NB4 (cell line): Measurements from ENCODE around the gene SLC6A19.

ENCODE experiments used
- CTCF ChIP-seq: IDR thresholded peaks from one replicate; pipeline ENCODE4 v1.5.1; 2012; ENCODE audit warnings: low read depth, low read length
- POLR2A ChIP-seq: IDR thresholded peaks from 2 replicates; pipeline ENCODE4 v1.6.1; 2011; ENCODE audit warnings: mild to moderate bottlenecking; ENCODE audit not compliant: insufficient read length; ENCODE audit errors: extremely low read depth
- TF ChIP-seq, protein P1 (sequence below): IDR thresholded peaks from 2 replicates; pipeline ENCODE4 v1.6.1; 2011; ENCODE audit warnings: low read depth, low read length

DNA sequence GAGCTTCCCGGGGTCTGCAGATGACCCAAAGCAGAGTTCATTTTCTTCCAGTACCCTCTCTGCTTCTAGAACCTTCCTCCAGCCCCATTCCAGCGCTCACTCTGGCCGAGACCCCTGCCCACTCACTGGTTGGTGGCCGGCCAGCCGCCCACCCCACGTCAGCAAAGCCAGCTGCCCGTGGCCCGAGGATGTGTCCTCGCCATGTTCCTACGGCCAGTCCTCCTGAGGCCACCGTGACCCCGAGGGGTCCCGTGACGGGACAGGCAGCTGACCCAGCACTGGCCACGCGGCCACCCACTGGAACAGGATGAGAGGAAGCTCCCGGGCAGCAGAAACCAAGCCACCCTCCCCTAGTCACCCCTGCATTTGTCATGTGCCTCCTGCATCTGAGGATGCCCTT is 39.1 kb upstream of the SLC6A19 start:
- TF ChIP-seq CTCF (no peak), POLR2A (no peak)
- TF ChIP-seq, protein P1, sequence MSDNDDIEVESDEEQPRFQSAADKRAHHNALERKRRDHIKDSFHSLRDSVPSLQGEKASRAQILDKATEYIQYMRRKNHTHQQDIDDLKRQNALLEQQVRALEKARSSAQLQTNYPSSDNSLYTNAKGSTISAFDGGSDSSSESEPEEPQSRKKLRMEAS = no peak
